GM23338 (cell line): ENCODE data around the gene SLTM. TPM values are rescaled to one million over a fixed set of nuclear protein-coding genes. Genes with fewer than 3 reads are reported as not detected.
"Not testable (repeated sequence)": the region's sequence is repeated elsewhere in the genome, so short reads cannot be mapped to it uniquely, and the experiment has no call there.

ENCODE experiments used
- ATAC-seq: fragments of 200-7000 bp; cut with Tn5 transposase; 3 replicates; pipeline ENCODE4 v1.9.1; 2020
- DNase-seq: peaks from one replicate; pipeline ENCODE4 v3.0.0-alpha.2; 2015; ENCODE audit warnings: low spot score
- H2AFZ ChIP-seq: fragments of 200-600 bp; sonication (generic); 2 replicates; pipeline ENCODE4 v1.8.0; 2016; ENCODE audit warnings: antibody characterized with exemption, mild to moderate bottlenecking, moderate library complexity
- H3F3A ChIP-seq: fragments of 200-600 bp; sonication (generic); replicated peaks from 2 replicates; pipeline ENCODE4 v1.8.0; 2017; ENCODE audit warnings: antibody characterized with exemption, mixed run types, low read depth
- H3K27ac ChIP-seq: fragments of 200-600 bp; sonication (generic); 2 replicates; pipeline ENCODE4 v1.6.1; 2016; ENCODE audit warnings: low read depth
- H3K27me3 ChIP-seq: fragments of 200-600 bp; sonication (generic); 2 replicates; pipeline ENCODE4 v1.8.0; 2016; ENCODE audit warnings: mild to moderate bottlenecking, mixed run types, moderate library complexity; ENCODE audit not compliant: insufficient read depth
- H3K36me3 ChIP-seq: fragments of 200-600 bp; sonication (generic); 2 replicates; pipeline ENCODE4 v1.8.0; 2016; ENCODE audit warnings: mild to moderate bottlenecking; ENCODE audit not compliant: insufficient read depth
- H3K4me1 ChIP-seq: fragments of 200-600 bp; sonication (generic); 2 replicates; pipeline ENCODE4 v1.8.0; 2016; ENCODE audit warnings: mild to moderate bottlenecking, moderate library complexity; ENCODE audit not compliant: insufficient read depth
- H3K4me2 ChIP-seq: fragments of 200-600 bp; sonication (generic); 2 replicates; pipeline ENCODE4 v1.7.1; 2017; ENCODE audit warnings: mixed run types
- H3K4me3 ChIP-seq: fragments of 200-600 bp; sonication (generic); 2 replicates; pipeline ENCODE4 v1.6.1; 2016; ENCODE audit warnings: mixed run types
- H3K79me2 ChIP-seq: fragments of 200-600 bp; sonication (generic); replicated peaks from 2 replicates; pipeline ENCODE4 v1.8.0; 2017; ENCODE audit warnings: mild to moderate bottlenecking; ENCODE audit not compliant: insufficient read depth
- H3K9me2 ChIP-seq: fragments of 200-600 bp; sonication (generic); 2 replicates; pipeline ENCODE4 v1.8.0; 2017; ENCODE audit not compliant: insufficient read depth
- H4K20me1 ChIP-seq: fragments of 200-600 bp; sonication (generic); replicated peaks from 2 replicates; pipeline ENCODE4 v1.8.0; 2017; ENCODE audit warnings: mild to moderate bottlenecking; ENCODE audit not compliant: insufficient read depth
- H3K27ac Mint-ChIP-seq: 2 replicates; pipeline ENCODE4 v1.8.0; 2020; ENCODE audit warnings: inconsistent platforms, mild to moderate bottlenecking, moderate library complexity, mixed read lengths
- H3K27me3 Mint-ChIP-seq: 3 replicates; pipeline ENCODE4 v1.8.0; 2022; ENCODE audit warnings: low read depth, mild to moderate bottlenecking, moderate library complexity, mixed read lengths, inconsistent platforms; ENCODE audit not compliant: insufficient read depth, poor library complexity
- H3K36me3 Mint-ChIP-seq: 3 replicates; pipeline ENCODE4 v1.8.0; 2021; ENCODE audit warnings: low read depth, mild to moderate bottlenecking, inconsistent platforms, moderate library complexity, mixed read lengths
- H3K4me1 Mint-ChIP-seq: 3 replicates; pipeline ENCODE4 v1.8.0; 2020; ENCODE audit warnings: mild to moderate bottlenecking, inconsistent platforms, mixed read lengths
- H3K4me3 Mint-ChIP-seq: 3 replicates; pipeline ENCODE4 v1.8.0; 2021; ENCODE audit warnings: moderate library complexity, mild to moderate bottlenecking, inconsistent platforms, mixed read lengths
- H3K9me3 Mint-ChIP-seq: 3 replicates; pipeline ENCODE4 v1.8.0; 2020; ENCODE audit warnings: moderate library complexity, mild to moderate bottlenecking, inconsistent platforms, mixed read lengths
- CREB1 ChIP-seq: fragments of 250-450 bp; sonication (Bioruptor Pico); IDR thresholded peaks from 2 replicates; pipeline ENCODE4 v1.5.0; 2020; ENCODE audit warnings: low read depth, mild to moderate bottlenecking, moderate library complexity
- EZH2 ChIP-seq: fragments of 200-600 bp; sonication (generic); IDR thresholded peaks from one replicate; pipeline ENCODE4 v1.8.0; 2017; ENCODE audit warnings: antibody characterized with exemption, mild to moderate bottlenecking, low read depth; ENCODE audit not compliant: unreplicated experiment
- EZH2phosphoT487 ChIP-seq: fragments of 200-600 bp; sonication (generic); IDR thresholded peaks from one replicate; pipeline ENCODE4 v1.8.1; 2018; ENCODE audit warnings: antibody characterized with exemption; ENCODE audit not compliant: unreplicated experiment
- NANOG ChIP-seq: IDR thresholded peaks from 2 replicates; pipeline ENCODE4 v1.6.1; 2016; ENCODE audit warnings: antibody characterized with exemption, borderline replicate concordance
- STAT1 ChIP-seq: IDR thresholded peaks from one replicate; pipeline ENCODE4 v1.6.1; 2016; ENCODE audit warnings: antibody characterized with exemption; ENCODE audit not compliant: unreplicated experiment
- ZNF114 ChIP-seq: fragments of 250-450 bp; sonication (Bioruptor Pico); IDR thresholded peaks from 2 replicates; pipeline ENCODE4 v1.5.0; 2020; ENCODE audit warnings: mild to moderate bottlenecking, moderate library complexity
- ZNF331 ChIP-seq: fragments of 250-450 bp; sonication (Bioruptor Pico); IDR thresholded peaks from 2 replicates; pipeline ENCODE4 v1.5.0; 2020; ENCODE audit warnings: low read depth, mild to moderate bottlenecking, moderate library complexity
- polyA plus RNA-seq: library from polyadenylated mRNA; unstranded; fragments of >200 nt; fragmentation: Nextera tagmentation; extraction: Ambion mirVana; gene quantifications from 2 replicates; pipeline ENCODE4 v1.2.1, GENCODE V29; 2016
- total RNA-seq: library from RNA; depleted of rRNA; stranded (reverse); fragments of >200 nt; shearing (Covaris generic); gene quantifications from 2 replicates; pipeline ENCODE4 v1.2.3, GENCODE V29; 2014
- TF ChIP-seq, protein P1 (sequence below), 2 experiments: fragments of 200-600 bp in 1 of 2; sonication (generic) in 1 of 2; conservative IDR thresholded peaks; 2 replicates each; pipeline versions ENCODE4 v1.5.1 to v1.6.1; 2016 to 2017; ENCODE audit warnings: antibody characterized with exemption in 2 of 2, low read depth in 2 of 2, mild to moderate bottlenecking in 2 of 2, moderate library complexity in 1 of 2
- TF ChIP-seq, protein P2 (sequence below): IDR thresholded peaks from 2 replicates; pipeline ENCODE4 v1.6.1; 2016; ENCODE audit warnings: antibody characterized with exemption
- TF ChIP-seq, protein P3 (sequence below): IDR thresholded peaks from one replicate; pipeline ENCODE4 v1.6.1; 2018; ENCODE audit warnings: antibody characterized with exemption; ENCODE audit not compliant: unreplicated experiment

Gene SLTM
- total and polyA plus RNA-seq, 2 experiments from 2014 or later: 210 to 476 TPM

DNA sequence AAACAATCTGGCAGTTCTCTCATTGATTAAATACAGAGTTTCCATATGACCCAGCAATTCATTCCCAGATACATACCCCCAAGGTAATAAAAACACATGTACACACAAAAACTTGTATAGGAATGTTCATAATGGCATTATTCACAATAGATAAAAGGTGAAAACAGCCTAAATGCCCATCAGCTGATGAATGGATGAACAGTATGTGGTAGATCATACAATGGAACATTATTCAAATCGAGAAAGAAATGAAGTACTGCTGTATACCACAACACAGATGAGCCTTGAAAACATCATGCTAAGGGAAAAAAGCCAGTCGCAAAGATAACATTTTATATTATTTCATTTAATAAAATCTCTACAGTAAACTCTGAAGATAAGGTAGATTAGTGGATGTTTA lies 71.2 kb downstream of the SLTM start (continued):
- TF ChIP-seq NANOG: no peak
- no peak for TF ChIP-seq CREB1
- TF ChIP-seq EZH2: no peak
- TF ChIP-seq STAT1: no peak
- TF ChIP-seq ZNF331 (CRISPR knock-in tag): no peak
- TF ChIP-seq, protein P1, sequence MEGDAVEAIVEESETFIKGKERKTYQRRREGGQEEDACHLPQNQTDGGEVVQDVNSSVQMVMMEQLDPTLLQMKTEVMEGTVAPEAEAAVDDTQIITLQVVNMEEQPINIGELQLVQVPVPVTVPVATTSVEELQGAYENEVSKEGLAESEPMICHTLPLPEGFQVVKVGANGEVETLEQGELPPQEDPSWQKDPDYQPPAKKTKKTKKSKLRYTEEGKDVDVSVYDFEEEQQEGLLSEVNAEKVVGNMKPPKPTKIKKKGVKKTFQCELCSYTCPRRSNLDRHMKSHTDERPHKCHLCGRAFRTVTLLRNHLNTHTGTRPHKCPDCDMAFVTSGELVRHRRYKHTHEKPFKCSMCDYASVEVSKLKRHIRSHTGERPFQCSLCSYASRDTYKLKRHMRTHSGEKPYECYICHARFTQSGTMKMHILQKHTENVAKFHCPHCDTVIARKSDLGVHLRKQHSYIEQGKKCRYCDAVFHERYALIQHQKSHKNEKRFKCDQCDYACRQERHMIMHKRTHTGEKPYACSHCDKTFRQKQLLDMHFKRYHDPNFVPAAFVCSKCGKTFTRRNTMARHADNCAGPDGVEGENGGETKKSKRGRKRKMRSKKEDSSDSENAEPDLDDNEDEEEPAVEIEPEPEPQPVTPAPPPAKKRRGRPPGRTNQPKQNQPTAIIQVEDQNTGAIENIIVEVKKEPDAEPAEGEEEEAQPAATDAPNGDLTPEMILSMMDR (conservative IDR thresholded peaks at IDR 0.05; ENCODE audit: low read depth in 2 of 2): no peak
- TF ChIP-seq ZNF114: no peak

DNA sequence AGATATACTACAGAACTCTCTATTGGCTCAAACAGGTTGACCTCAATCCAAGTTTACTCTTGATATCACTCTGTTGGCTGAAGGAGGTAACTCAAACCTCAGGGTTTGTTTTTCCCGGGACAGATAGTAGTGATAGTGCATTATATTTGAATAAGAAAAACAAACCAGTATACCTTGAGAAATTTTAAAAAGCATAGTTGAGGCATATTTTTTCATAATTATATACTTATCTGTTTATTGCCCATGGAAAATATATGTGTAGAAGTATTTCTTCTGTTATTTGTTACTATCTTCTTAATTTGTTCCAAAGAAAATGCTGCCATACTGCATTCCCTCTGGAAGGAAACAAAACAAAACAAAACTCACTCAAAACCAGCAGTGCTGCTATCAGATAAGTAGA lies 76.9 kb downstream of the SLTM start:
- H3K4me1 ChIP-seq, H3K4me1 Mint-ChIP-seq, H3K36me3 ChIP-seq, H2AFZ ChIP-seq, DNase-seq, H3K27me3 Mint-ChIP-seq, H3K4me2 ChIP-seq, H3K79me2 ChIP-seq, H3F3A ChIP-seq, H4K20me1 ChIP-seq, H3K4me3 Mint-ChIP-seq, H3K27ac ChIP-seq, H3K36me3 Mint-ChIP-seq, H3K27me3 ChIP-seq, H3K9me3 Mint-ChIP-seq, H3K27ac Mint-ChIP-seq, H3K9me2 ChIP-seq, ATAC-seq, H3K4me3 ChIP-seq: not testable (repeated sequence)

DNA sequence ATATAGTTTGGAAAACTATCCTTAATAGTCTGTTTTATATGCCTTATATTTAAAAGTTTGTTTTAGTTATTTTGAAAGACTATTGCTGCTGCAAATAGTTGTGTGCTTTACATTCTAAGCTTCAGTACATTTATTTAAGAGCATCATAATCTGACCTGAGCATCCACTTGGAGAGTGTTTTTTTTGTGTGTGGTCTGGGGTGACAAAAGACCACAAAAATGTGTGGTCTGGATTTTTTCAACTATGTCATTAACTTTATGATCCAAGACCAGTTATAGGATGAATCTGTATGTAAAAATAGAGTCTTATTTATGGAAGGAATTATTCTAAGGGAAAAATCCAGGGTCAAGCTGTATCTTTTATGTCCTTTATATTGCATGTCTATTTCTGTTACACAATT lies 77.4 kb downstream of the SLTM start:
- Mint-ChIP-seq H3K9me3 (no peaks in the 10 kb centered on the region; the same call in 2 of the 3 replicates), H3K27ac (no peak overlapping the region), H3K36me3 (peaks cover 5% of the 10 kb centered on the region; the same call in 2 of the 3 replicates), H3K27me3 (no peaks in the 10 kb centered on the region), H3K4me1 (no peaks in the 10 kb centered on the region), H3K4me3 (no peak overlapping the region)
- ATAC-seq: no peak
- H4K20me1 ChIP-seq: no peaks in the 10 kb centered on the region
- H3K9me2 ChIP-seq: no peaks in the 10 kb centered on the region
- H2AFZ ChIP-seq: no peak overlapping the region
- no peak overlapping the region for H3K4me2 ChIP-seq
- H3K79me2 ChIP-seq: no peaks in the 10 kb centered on the region
- no peaks in the 10 kb centered on the region for H3K36me3 ChIP-seq
- H3K27me3 ChIP-seq: no peaks in the 10 kb centered on the region
- no peak overlapping the region for H3K4me3 ChIP-seq
- H3K4me1 ChIP-seq: no peaks in the 10 kb centered on the region
- H3F3A ChIP-seq: no peaks in the 10 kb centered on the region
- H3K27ac ChIP-seq: no peak overlapping the region
- no peak for DNase-seq
- TF ChIP-seq, protein P2, sequence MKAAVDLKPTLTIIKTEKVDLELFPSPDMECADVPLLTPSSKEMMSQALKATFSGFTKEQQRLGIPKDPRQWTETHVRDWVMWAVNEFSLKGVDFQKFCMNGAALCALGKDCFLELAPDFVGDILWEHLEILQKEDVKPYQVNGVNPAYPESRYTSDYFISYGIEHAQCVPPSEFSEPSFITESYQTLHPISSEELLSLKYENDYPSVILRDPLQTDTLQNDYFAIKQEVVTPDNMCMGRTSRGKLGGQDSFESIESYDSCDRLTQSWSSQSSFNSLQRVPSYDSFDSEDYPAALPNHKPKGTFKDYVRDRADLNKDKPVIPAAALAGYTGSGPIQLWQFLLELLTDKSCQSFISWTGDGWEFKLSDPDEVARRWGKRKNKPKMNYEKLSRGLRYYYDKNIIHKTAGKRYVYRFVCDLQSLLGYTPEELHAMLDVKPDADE: no peak
- TF ChIP-seq ZNF114: no peak
- TF ChIP-seq, protein P3, sequence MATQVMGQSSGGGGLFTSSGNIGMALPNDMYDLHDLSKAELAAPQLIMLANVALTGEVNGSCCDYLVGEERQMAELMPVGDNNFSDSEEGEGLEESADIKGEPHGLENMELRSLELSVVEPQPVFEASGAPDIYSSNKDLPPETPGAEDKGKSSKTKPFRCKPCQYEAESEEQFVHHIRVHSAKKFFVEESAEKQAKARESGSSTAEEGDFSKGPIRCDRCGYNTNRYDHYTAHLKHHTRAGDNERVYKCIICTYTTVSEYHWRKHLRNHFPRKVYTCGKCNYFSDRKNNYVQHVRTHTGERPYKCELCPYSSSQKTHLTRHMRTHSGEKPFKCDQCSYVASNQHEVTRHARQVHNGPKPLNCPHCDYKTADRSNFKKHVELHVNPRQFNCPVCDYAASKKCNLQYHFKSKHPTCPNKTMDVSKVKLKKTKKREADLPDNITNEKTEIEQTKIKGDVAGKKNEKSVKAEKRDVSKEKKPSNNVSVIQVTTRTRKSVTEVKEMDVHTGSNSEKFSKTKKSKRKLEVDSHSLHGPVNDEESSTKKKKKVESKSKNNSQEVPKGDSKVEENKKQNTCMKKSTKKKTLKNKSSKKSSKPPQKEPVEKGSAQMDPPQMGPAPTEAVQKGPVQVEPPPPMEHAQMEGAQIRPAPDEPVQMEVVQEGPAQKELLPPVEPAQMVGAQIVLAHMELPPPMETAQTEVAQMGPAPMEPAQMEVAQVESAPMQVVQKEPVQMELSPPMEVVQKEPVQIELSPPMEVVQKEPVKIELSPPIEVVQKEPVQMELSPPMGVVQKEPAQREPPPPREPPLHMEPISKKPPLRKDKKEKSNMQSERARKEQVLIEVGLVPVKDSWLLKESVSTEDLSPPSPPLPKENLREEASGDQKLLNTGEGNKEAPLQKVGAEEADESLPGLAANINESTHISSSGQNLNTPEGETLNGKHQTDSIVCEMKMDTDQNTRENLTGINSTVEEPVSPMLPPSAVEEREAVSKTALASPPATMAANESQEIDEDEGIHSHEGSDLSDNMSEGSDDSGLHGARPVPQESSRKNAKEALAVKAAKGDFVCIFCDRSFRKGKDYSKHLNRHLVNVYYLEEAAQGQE: no peak
- no peak for TF ChIP-seq EZH2
- no peak for TF ChIP-seq EZH2phosphoT487
